ENCODE data around the gene FBXO34. TPM values are rescaled to one million over a fixed set of nuclear protein-coding genes. Genes with fewer than 3 reads are reported as not detected.

Gene FBXO34
- total RNA-seq, 1 donor from 2014 or later: 25.7 TPM

DNA sequence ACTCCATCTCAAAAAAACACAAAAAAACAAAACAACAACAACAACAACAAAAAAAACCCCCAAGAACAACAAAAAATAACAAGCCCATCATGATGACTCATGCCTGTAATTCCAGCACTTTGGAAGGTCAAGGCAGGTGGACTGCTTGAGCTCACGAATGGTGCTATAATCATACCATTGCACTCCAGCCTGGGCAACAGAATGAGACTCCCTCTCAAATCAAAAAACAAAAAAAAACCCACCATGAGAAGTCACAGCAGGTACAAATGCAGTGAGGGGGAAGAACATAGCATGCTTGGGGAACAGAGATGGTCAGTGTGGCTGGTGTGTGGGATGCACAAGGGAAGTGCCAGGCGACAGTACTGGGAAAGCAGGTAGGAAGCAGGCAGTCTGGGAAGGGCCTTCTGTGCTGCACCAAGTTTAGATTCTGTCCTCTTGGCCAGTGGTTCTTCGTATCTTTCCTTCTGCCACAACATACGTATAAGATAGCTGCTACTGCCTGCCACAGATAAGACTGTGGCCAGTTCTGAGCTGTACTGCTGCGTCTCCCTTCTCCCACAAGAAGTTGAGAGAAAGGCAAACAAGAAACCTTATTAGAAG is 112.4 kb downstream of the FBXO34 start:
- no peak for DNase-seq

DNA sequence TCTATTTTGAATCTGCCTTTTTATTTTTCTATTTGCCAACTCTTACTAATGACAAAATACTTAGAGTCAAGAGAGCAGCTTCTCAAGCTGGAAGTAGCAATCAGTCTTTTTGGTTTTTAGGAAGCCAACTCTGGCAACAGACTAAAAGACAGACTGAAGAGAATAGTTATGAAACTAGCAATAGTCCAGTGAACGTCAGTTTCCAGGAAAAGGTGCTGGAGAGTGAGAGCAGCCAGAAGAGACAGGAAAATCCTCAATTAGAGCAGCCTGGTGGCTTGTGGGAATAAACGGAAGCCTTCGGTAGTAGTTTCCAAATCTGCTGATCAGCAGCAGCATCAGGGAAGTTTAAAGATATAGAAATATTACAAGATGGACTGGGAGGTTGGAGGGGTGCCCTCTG is 113.3 kb downstream of the FBXO34 start:
- no peak for DNase-seq

DNA sequence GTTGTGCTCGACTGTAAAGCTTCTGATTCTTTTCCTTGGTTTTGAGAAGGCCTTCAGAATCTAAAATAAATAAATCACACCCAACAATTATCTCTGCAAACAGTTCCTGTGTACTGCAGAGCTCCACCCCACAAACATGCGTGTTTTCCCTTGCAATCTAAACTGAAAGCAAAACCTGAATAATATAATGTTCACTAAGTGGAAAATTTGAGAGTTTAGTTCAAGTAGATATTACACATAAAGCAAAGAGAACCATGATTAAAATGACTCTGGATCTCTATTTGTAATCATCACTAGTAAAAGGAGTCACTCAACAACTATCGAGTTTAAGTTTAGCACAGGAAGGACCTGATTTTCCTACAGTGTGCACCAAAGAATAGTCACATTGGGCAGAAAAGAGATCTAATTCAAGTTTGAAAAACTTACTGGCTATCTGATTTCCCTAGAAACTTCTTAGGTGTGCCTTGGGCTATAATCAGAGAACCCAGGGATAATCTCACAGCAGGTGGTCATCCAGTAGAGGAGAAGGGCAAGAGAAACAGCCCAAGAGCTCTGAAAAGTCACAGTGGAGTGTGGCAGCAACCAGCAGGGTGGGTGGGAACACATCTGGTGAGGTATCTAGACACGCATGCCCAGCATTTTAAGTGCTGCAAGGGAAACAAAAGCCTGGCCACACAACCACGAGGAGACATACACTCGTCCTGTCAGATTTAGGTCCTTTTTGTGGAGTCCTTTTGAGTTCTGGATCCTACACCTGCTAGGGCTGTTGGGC is 115.0 kb downstream of the FBXO34 start:
- no peak for DNase-seq

DNA sequence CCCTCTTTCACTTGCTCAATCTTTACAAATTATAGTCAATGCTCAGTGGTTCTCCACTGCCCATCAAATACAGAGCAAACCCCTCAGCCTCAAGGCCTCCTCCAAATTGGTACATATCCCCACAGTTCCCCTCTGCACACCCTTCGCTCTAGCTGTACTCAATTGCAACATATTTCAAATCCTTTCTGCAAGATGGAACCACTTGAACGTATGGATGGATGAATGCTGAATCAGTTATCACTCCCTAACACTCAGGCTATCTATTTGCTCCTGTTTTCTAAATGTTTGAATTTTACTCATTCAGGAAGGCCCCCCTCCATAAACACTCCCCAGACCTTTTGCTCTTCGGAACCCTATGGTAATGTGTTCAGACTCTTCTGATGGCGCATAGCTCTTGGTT is 115.9 kb downstream of the FBXO34 start:
- DNase-seq: no peak

DNA sequence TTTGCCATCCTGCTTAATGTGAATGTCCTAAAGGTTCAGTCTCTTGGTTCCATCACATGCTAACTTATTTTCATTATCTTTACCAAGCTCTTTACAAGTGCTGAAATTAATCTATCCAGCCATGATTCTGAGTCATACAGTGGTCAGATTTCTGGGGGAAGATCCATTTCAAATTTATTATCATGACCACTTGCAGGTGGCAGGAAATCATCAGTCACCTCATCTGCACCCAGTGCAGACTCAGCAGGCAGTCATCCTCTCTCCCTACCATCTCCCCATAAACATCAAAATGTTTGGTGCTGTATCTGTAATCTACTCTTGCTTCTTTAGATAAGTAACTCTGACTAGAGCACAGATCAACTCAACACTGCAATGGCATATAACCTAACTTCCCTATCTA is 116.9 kb downstream of the FBXO34 start:
- no peak for DNase-seq

DNA sequence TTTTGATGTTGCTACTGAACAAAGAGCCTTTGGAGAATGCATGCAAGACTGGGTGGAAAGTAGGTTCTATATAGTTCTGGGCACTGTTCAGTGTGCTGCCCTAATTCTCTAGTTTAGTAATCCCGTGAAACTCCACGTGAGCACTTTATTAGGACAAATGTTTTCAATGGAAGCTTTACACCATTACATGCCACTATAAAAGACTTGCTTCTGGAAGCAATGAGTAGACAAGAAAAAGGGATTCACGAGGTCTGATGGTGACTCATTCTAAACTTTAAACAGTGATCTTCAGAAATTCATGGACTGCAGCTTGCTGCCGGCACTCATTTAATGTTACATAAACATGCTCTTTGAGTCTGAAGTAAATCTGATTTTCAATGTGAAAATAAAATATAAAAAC is 118.1 kb downstream of the FBXO34 start:
- DNase-seq: no peak

DNA sequence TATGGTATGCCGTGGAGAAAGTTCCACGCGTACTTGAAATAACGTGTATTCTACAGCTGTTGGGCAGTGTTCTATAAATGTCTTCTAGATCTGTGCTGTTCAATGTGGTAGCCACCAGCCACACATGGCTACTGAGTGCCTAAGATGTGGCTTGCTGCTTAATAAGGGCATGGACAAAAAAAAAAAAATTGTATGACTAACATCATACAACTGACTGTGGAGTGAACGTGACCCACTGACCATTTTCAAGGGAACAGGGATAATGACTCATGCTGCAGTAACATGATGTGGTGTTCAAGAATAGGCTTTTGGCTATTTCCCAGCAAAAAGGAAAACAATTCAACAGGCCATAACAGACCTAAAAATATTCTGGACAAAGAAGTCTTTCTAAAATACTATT is 127.5 kb downstream of the FBXO34 start:
- peak; percentile 98 for DNase-seq

DNA sequence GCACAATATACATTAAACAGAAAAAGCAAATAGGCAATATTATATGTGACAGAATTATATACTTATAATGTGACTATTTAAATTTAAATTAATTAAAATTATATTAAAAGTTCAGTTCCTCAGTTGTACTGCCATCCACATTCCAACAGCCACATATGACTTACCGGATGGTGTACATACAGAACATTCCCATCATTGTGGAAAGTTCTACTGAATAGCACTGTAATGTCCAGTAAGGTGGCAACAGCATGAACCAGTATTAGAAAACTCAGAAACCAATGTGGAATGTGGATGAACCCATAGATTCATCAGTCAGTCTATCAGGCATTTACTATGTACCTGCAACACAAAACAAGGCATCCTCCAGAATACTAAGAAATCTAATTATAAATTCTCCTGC is 128.0 kb downstream of the FBXO34 start:
- DNase-seq: peak; percentile 21

DNA sequence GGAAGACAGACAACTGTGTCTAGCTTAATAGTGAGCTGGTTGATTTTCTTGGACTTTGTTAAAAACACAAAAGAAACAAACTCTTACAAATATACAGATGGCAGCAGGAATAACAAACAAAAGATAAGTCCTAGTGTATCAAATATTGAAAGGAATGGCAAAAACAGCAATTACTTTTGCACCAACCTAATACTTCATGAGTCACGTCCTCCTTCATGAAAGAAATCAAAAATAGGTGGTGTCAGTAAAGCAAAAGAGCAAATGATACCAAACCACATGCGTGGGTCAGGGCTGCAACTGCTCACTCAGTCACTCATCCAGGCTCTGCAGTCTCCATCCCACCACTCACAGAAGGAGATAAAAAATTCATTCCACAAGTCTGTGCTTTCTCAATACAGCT is 128.6 kb downstream of the FBXO34 start:
- peak; percentile 54 for DNase-seq

DNA sequence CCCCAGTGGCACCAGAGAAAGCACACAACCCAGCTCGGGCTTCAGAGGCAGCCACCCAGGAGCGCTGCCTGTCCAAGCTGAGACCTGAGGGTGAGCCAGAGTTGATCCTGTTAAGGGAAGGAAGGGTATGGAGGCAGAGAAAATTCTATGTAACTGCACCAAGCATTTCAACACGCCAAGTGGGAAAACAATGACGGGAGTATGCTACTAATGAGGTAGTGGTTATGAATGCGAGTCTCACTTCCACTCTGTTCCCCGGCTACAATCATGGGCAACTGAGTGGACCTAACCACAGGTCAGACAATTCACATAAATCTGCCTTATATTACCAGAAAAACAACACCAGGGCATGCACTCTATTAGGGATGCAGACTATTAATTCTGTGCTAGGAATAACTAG is 130.5 kb downstream of the FBXO34 start:
- DNase-seq: no peak

Other genes with a start within 250 kb of the FBXO34 start
- gene WDHD1, start 244.3 kb upstream of the FBXO34 start, total RNA-seq: 8.3 and 16.7 TPM in 2 replicates
- gene SOCS4, start 244.2 kb upstream of the FBXO34 start, total RNA-seq: 21.4 and 25.5 TPM in 2 replicates
- gene MAPK1IP1L, start 219.8 kb upstream of the FBXO34 start, total RNA-seq: 22.5 and 35.2 TPM in 2 replicates
- 62.5 and 202 TPM in 2 replicates for gene LGALS3, start 142.2 kb upstream of the FBXO34 start, total RNA-seq
- gene DLGAP5, start 79.8 kb upstream of the FBXO34 start, total RNA-seq: 11.6 and 78.0 TPM in 2 replicates
- 15.7 and 17.4 TPM in 2 replicates for gene ATG14, start 140.4 kb downstream of the FBXO34 start, total RNA-seq
- gene TBPL2, start 169.2 kb downstream of the FBXO34 start, total RNA-seq: not detected in 2 replicates

Measured in dermis blood vessel endothelial cell (primary cell).